Measurements from ENCODE around the gene UBE2J1.
"Not testable (repeated sequence)": the region's sequence is repeated elsewhere in the genome, so short reads cannot be mapped to it uniquely, and the experiment has no call there.

Gene UBE2J1

GRCh38 chr6:89352278-89353117 is at the start of gene UBE2J1:
Gene UBE2J1, minus strand, starts transcription at chr6:89352722. Its CDS starts 153 bp downstream, at chr6:89352569.
- peak; percentile 77 for DNase-seq

- no peak for DNase-seq
These were observed 48.4 kb upstream of the UBE2J1 start for GRCh38 chr6:89400912-89401399.

GRCh38 chr6:89400050-89400449 is 47.5 kb upstream of the UBE2J1 start:
- DNase-seq, result no peak

GRCh38 chr6:89398762-89399525 is 46.4 kb upstream of the UBE2J1 start:
- DNase-seq, result no peak

- DNase-seq, result not testable (repeated sequence)
These were observed 45.4 kb upstream of the UBE2J1 start for GRCh38 chr6:89397884-89398283.

GRCh38 chr6:89393659-89394058 is 41.1 kb upstream of the UBE2J1 start:
- no peak for DNase-seq

- no peak for DNase-seq
These were observed 40.3 kb upstream of the UBE2J1 start for GRCh38 chr6:89392823-89393222.

- DNase-seq, result no peak
These were observed 36.3 kb upstream of the UBE2J1 start for GRCh38 chr6:89388846-89389245.

GRCh38 chr6:89387516-89388201 is 35.1 kb upstream of the UBE2J1 start:
- DNase-seq, result no peak

- no peak for DNase-seq
These were observed 34.5 kb upstream of the UBE2J1 start for GRCh38 chr6:89386917-89387491.

- no peak for DNase-seq
These were observed 33.3 kb upstream of the UBE2J1 start for GRCh38 chr6:89385846-89386245.

- DNase-seq, result peak; percentile 56
These were observed 32.7 kb upstream of the UBE2J1 start for GRCh38 chr6:89385156-89385667.

- no peak for DNase-seq
These were observed 28.5 kb upstream of the UBE2J1 start for GRCh38 chr6:89381031-89381430.

GRCh38 chr6:89379281-89379680 is 26.8 kb upstream of the UBE2J1 start:
- DNase-seq, result no peak

GRCh38 chr6:89378628-89379027 is 26.1 kb upstream of the UBE2J1 start:
- DNase-seq, result no peak

GRCh38 chr6:89375427-89376267 is 23.1 kb upstream of the UBE2J1 start:
- peak; percentile 27 for DNase-seq

GRCh38 chr6:89372506-89372901 is 20.0 kb upstream of the UBE2J1 start:
- no peak for DNase-seq

- peak; percentile 65 for DNase-seq
These were observed 19.5 kb upstream of the UBE2J1 start for GRCh38 chr6:89371849-89372505.

GRCh38 chr6:89368999-89369398 is 16.5 kb upstream of the UBE2J1 start:
- DNase-seq, result peak; percentile 40

- peak; percentile 71 for DNase-seq
These were observed 15.6 kb upstream of the UBE2J1 start for GRCh38 chr6:89368107-89368506.

GRCh38 chr6:89364586-89364985 is 12.1 kb upstream of the UBE2J1 start:
- no peak for DNase-seq

Data from kidney glomerular epithelial cell (primary cell).